ENCODE data around the gene ANKRD52.
"Not testable (repeated sequence)": the region's sequence is repeated elsewhere in the genome, so short reads cannot be mapped to it uniquely, and the experiment has no call there.

The ANKRD52 gene

GRCh38 chr12:56272468-56272867 is 14.3 kb upstream of the ANKRD52 start:
- DNase-seq (ENCODE audit: low spot score): not testable (repeated sequence)

GRCh38 chr12:56271031-56271430 is 12.8 kb upstream of the ANKRD52 start:
- DNase-seq (ENCODE audit: low spot score): no peak

- DNase-seq (ENCODE audit: low spot score): no peak
These were observed 9.4 kb upstream of the ANKRD52 start for GRCh38 chr12:56267443-56268071.

- DNase-seq (ENCODE audit: low spot score): peak; percentile 71
These were observed 8.7 kb upstream of the ANKRD52 start, which contains the start of gene COQ10A for GRCh38 chr12:56266693-56267442. TSS of gene COQ10A (plus strand) at chr12:56266942. CDS start at chr12:56267119, 177 bp downstream.

GRCh38 chr12:56266068-56266692 is 8.0 kb upstream of the ANKRD52 start:
- DNase-seq (ENCODE audit: low spot score): not testable (repeated sequence)

GRCh38 chr12:56262955-56263354 is 4.8 kb upstream of the ANKRD52 start:
- not testable (repeated sequence) for DNase-seq (ENCODE audit: low spot score)

GRCh38 chr12:56261503-56262232 is 3.5 kb upstream of the ANKRD52 start:
- no peak for DNase-seq (ENCODE audit: low spot score)

- DNase-seq (ENCODE audit: low spot score): no peak
These were observed 2.7 kb upstream of the ANKRD52 start for GRCh38 chr12:56260921-56261320.

- DNase-seq (ENCODE audit: low spot score): no peak
These were observed 2.2 kb upstream of the ANKRD52 start for GRCh38 chr12:56260380-56260779.

GRCh38 chr12:56258820-56259183 is 618 bp upstream of the ANKRD52 start:
- DNase-seq (ENCODE audit: low spot score): no peak

GRCh38 chr12:56257491-56258067 is 605 bp downstream of the ANKRD52 start:
- DNase-seq (ENCODE audit: low spot score): no peak

GRCh38 chr12:56257071-56257470 is 1.1 kb downstream of the ANKRD52 start:
- DNase-seq (ENCODE audit: low spot score): no peak

GRCh38 chr12:56256326-56256960 is 1.7 kb downstream of the ANKRD52 start:
- DNase-seq (ENCODE audit: low spot score): no peak

- DNase-seq (ENCODE audit: low spot score): no peak
These were observed 2.5 kb downstream of the ANKRD52 start for GRCh38 chr12:56255671-56256070.

- no peak for DNase-seq (ENCODE audit: low spot score)
These were observed 5.1 kb downstream of the ANKRD52 start for GRCh38 chr12:56253091-56253490.

- no peak for DNase-seq (ENCODE audit: low spot score)
These were observed 5.5 kb downstream of the ANKRD52 start for GRCh38 chr12:56252649-56253048.

- DNase-seq (ENCODE audit: low spot score): no peak
These were observed 9.5 kb downstream of the ANKRD52 start for GRCh38 chr12:56248711-56249110.

- DNase-seq (ENCODE audit: low spot score): no peak
These were observed 10.3 kb downstream of the ANKRD52 start for GRCh38 chr12:56247923-56248322.

GRCh38 chr12:56244494-56244893 is 13.7 kb downstream of the ANKRD52 start:
- no peak for DNase-seq (ENCODE audit: low spot score)

GRCh38 chr12:56243731-56244181 is 14.4 kb downstream of the ANKRD52 start:
- no peak for DNase-seq (ENCODE audit: low spot score)

- no peak for DNase-seq (ENCODE audit: low spot score)
These were observed 15.2 kb downstream of the ANKRD52 start for GRCh38 chr12:56242986-56243385.

Measured in kidney capillary endothelial cell (primary cell).